Brain microvascular endothelial cell (primary cell): ENCODE results near the gene HTR4.

ENCODE experiments used
- DNase-seq: peaks from one replicate; pipeline ENCODE4 v3.0.0-alpha.2; 2020
- H3K27ac ChIP-seq: fragments of 250-450 bp; sonication (Bioruptor Pico); 2 replicates; pipeline ENCODE4 v1.5.1; 2020; ENCODE audit warnings: mild to moderate bottlenecking, moderate library complexity
- H3K27me3 ChIP-seq: fragments of 250-450 bp; sonication (Bioruptor Pico); replicated peaks from 2 replicates; pipeline ENCODE4 v1.5.1; 2020; ENCODE audit warnings: mild to moderate bottlenecking
- H3K36me3 ChIP-seq: fragments of 250-450 bp; sonication (Bioruptor Pico); replicated peaks from 2 replicates; pipeline ENCODE4 v1.5.1; 2020; ENCODE audit warnings: mild to moderate bottlenecking
- H3K4me3 ChIP-seq: 2 replicates; pipeline ENCODE4 v1.5.1; 2011; ENCODE audit warnings: low read depth, mild to moderate bottlenecking, control low read depth, low read length, moderate library complexity
- in situ Hi-C: cut with HindIII; loops from 2 replicates; pipeline ENCODE4 v1.10.0; 2017; ENCODE audit warnings: low sequenced_read_pairs, low pct_ligation_motif_present
- TF ChIP-seq, protein P1 (sequence below): IDR thresholded peaks from 2 replicates; pipeline ENCODE4 v1.5.1; 2011; ENCODE audit warnings: low read depth, mild to moderate bottlenecking, moderate library complexity, low read length, control low read depth, inconsistent platforms; ENCODE audit errors: missing control alignments

Gene HTR4

DNA sequence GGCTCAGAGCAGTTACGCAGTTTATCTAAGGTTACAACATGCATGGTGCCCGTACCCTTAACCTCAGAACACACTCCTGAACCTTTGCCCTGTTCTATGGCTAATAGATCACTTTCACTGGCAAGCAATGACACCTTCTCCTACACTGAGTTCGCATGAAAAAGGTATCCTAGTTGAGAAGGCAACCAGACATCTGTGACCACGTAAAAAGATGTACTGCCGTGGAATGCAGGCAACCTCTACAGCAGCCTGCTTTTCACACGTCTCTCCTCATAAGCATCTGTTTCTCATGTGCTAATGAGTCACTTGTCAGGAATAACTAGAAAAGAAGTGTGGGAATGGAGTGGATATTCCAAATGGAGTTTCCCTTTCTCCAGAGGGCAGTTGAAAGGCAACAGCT lies 199.1 kb downstream of the HTR4 start:
- in situ Hi-C loops: no loop called here
- H3K27me3 ChIP-seq: no peaks in the 10 kb centered on the region
- no peak overlapping the region for H3K4me3 ChIP-seq
- TF ChIP-seq, protein P1, sequence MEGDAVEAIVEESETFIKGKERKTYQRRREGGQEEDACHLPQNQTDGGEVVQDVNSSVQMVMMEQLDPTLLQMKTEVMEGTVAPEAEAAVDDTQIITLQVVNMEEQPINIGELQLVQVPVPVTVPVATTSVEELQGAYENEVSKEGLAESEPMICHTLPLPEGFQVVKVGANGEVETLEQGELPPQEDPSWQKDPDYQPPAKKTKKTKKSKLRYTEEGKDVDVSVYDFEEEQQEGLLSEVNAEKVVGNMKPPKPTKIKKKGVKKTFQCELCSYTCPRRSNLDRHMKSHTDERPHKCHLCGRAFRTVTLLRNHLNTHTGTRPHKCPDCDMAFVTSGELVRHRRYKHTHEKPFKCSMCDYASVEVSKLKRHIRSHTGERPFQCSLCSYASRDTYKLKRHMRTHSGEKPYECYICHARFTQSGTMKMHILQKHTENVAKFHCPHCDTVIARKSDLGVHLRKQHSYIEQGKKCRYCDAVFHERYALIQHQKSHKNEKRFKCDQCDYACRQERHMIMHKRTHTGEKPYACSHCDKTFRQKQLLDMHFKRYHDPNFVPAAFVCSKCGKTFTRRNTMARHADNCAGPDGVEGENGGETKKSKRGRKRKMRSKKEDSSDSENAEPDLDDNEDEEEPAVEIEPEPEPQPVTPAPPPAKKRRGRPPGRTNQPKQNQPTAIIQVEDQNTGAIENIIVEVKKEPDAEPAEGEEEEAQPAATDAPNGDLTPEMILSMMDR: no peak
- DNase-seq: no peak
- H3K36me3 ChIP-seq: no peaks in the 10 kb centered on the region
- no peak overlapping the region for H3K27ac ChIP-seq

DNA sequence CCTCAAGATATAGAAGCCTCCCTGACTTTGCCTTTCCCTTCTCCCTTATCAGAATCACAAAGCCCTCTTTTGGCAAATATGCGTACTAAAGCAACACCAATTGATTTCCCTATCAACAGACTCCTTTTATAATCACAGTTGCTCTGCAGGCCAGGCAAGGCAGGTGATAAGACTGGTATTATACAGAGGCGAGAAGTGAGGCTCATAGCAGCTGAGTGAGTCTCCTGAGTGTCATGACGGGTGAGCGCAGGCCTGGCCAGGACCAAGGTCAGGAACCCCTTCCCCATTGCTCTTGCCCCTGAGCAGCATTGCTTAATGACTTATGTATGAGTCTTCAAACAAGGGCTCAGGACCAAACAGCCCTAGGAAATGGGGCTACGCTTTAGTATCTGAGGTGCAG lies 199.8 kb downstream of the HTR4 start:
- Histone ChIP-seq H3K4me3 (no peak overlapping the region), H3K36me3 (no peaks in the 10 kb centered on the region), H3K27ac (no peak overlapping the region), H3K27me3 (no peaks in the 10 kb centered on the region)
- TF ChIP-seq, protein P1: no peak
- DNase-seq: no peak
- in situ Hi-C loops: no loop called here

DNA sequence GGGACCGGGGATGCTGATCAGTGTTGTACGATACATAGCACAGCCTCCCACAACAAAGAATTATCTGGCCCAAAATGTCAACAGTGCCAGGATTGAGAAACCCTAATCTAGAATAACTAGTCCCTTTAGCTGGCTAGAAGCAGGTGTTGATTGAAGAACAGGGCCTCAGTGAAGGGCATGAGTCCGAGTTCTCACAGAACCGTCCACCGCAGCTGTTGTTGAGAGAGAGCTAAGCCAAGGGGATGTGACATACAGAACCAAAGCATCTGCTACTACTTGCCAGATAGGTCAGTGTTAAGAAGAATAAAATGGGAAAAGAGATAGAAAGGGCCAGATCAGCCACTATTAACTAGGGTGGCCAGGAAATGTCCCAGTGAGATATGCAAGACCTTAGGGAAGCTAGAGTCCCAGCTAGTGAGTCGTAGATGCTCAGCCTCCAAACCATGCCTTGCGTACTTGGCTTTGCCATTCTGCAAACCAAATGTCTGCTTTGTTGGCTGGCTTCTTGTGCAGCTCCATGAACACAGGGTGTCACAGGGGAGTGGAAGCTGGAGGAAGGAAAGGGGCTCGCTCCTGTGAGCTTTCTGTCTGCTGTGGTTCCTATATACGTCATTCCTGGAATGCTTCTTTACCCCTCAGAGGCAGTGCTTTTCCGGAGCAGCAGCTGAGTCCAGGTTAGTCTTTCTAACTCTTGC lies 201.7 kb downstream of the HTR4 start:
- in situ Hi-C loops: no loop called here
- no peaks in the 10 kb centered on the region for H3K36me3 ChIP-seq
- TF ChIP-seq, protein P1: no peak
- DNase-seq: no peak
- no peaks in the 10 kb centered on the region for H3K27me3 ChIP-seq
- H3K4me3 ChIP-seq: no peak overlapping the region
- H3K27ac ChIP-seq: no peak overlapping the region

DNA sequence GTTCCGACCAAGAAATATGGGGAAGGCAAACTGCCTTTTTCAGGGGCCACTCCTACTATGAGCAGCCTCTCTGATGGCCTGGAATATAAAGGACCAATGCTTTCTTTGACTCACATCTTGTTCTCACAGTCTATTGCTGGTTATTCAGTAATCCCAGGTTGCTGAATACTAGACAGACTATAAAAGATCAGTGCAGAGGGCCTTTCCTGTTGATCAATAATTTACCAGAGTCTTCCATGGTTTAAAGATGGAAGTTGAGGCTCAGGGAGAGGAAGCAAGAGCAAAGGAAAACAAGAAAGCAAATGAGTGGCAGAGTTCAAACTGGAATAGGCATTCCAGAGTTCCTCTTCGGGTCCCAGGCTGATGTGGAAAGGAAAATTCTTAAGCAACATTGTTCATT lies 207.7 kb downstream of the HTR4 start:
- no peak overlapping the region for H3K4me3 ChIP-seq
- TF ChIP-seq, protein P1: no peak
- H3K27me3 ChIP-seq: no peaks in the 10 kb centered on the region
- in situ Hi-C loops: loop anchor here (25.0 kb wide), 1 partner anchor 291 kb away; no protein-coding TSS in a partner anchor
- no peak for DNase-seq
- peaks cover 10% of the 10 kb centered on the region for H3K36me3 ChIP-seq
- H3K27ac ChIP-seq: no peak overlapping the region

DNA sequence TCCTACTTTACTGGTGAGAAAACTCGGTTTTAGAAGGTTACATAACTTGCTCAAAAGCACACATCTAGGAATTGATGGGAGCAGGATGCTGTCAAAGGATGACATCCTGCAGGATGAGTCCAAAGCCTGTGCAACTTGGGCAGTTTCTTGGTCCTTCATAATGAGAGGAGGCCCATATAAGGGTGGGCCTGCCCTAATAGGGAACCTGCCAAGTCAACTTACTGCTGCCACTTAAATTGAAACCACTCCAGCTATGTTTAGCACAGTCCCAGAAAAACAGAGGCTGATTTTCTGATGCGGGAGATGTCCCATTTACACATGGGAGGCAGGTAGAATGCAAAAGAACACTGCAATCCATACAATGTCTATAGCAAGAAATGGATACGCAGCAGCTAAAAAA lies 208.7 kb downstream of the HTR4 start:
- DNase-seq: no peak
- TF ChIP-seq, protein P1: no peak
- Histone ChIP-seq H3K4me3 (no peak overlapping the region), H3K27me3 (no peaks in the 10 kb centered on the region), H3K36me3 (peaks cover 17% of the 10 kb centered on the region), H3K27ac (no peak overlapping the region)
- in situ Hi-C loops: loop anchor here (25.0 kb wide), 1 partner anchor 292 kb away; no protein-coding TSS in a partner anchor

DNA sequence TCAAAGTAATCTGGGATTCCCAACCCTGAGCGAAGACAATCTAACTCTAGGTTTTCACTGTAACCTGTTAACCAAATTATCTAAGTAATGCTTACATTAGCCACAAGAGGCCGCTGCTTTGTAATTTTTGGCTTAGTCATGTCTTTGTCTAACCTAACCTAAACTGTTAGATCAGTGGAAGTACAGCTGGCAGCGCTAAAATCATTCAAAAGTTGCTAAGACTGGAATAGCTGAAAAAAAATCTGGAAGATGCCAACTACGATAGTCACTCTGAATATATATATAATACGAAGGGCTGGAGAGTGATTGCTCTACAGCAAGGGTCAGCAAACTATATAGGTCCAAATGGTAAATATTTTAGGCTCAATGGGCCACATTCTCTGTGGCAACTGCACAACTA lies 210.3 kb downstream of the HTR4 start:
- H3K27me3 ChIP-seq: no peaks in the 10 kb centered on the region
- in situ Hi-C loops: loop anchor here (25.0 kb wide), 1 partner anchor 293 kb away; no protein-coding TSS in a partner anchor
- no peak overlapping the region for H3K4me3 ChIP-seq
- H3K36me3 ChIP-seq: peaks cover 32% of the 10 kb centered on the region
- no peak overlapping the region for H3K27ac ChIP-seq
- DNase-seq: peak; percentile 70
- TF ChIP-seq, protein P1: peak; percentile 60
